Fibroblast of skin of right quadriceps (primary cell): ENCODE results near the gene SLC35E3.
A peak's percentile ranks its signal among the peaks of the same experiment; 100 is the strongest.
"Not testable (repeated sequence)": the region's sequence is repeated elsewhere in the genome, so short reads cannot be mapped to it uniquely, and the experiment has no call there.

ENCODE experiments used
- DNase-seq: peaks from one replicate; pipeline ENCODE4 v3.0.0-alpha.2; 2013

Gene SLC35E3

GRCh38 chr12:68796399-68796798, 50.4 kb downstream of the SLC35E3 start:
- no peak for DNase-seq

GRCh38 chr12:68798882-68799234, 52.9 kb downstream of the SLC35E3 start:
- no peak for DNase-seq

- DNase-seq = no peak
These were observed 54.3 kb downstream of the SLC35E3 start for GRCh38 chr12:68800294-68800693.

GRCh38 chr12:68801124-68801523, 55.1 kb downstream of the SLC35E3 start:
- not testable (repeated sequence) for DNase-seq

- not testable (repeated sequence) for DNase-seq
These were observed 56.4 kb downstream of the SLC35E3 start for GRCh38 chr12:68802372-68802745.

GRCh38 chr12:68802911-68803651, 57.1 kb downstream of the SLC35E3 start:
- DNase-seq = peak; percentile 38

- no peak for DNase-seq
These were observed 58.1 kb downstream of the SLC35E3 start for GRCh38 chr12:68803948-68804656.

- DNase-seq = no peak
These were observed 58.9 kb downstream of the SLC35E3 start for GRCh38 chr12:68804657-68805591.

- DNase-seq = peak; percentile 12
These were observed 59.7 kb downstream of the SLC35E3 start for GRCh38 chr12:68805592-68806120.

- no peak for DNase-seq
These were observed 60.7 kb downstream of the SLC35E3 start for GRCh38 chr12:68806488-68807237.

- DNase-seq = not testable (repeated sequence)
These were observed 61.2 kb downstream of the SLC35E3 start for GRCh38 chr12:68807274-68807575.

- peak; percentile 91 for DNase-seq
These were observed 61.8 kb downstream of the SLC35E3 start, which contains the start of gene MDM2 for GRCh38 chr12:68807576-68808387. MDM2 (plus strand) TSS chr12:68808177; CDS start chr12:68808478, 301 bp downstream.

GRCh38 chr12:68808388-68809189, 62.6 kb downstream of the SLC35E3 start:
- peak; percentile 81 for DNase-seq

GRCh38 chr12:68809190-68810026, 63.4 kb downstream of the SLC35E3 start:
- DNase-seq = no peak

GRCh38 chr12:68810027-68810389, 64.0 kb downstream of the SLC35E3 start:
- DNase-seq = not testable (repeated sequence)

GRCh38 chr12:68811573-68811972, 65.6 kb downstream of the SLC35E3 start:
- DNase-seq = not testable (repeated sequence)

GRCh38 chr12:68812553-68813241, 66.7 kb downstream of the SLC35E3 start:
- DNase-seq = no peak

GRCh38 chr12:68813242-68813593, 67.2 kb downstream of the SLC35E3 start:
- DNase-seq = no peak
